Esophagus squamous epithelium (tissue), 4 donors: ENCODE results near the gene MYADM.

Experiments
- POLR2A ChIP-seq, 4 donors: fragments of 450-650 bp; IDR thresholded peaks; one replicate each; pipeline ENCODE4 v1.6.1; 2017; ENCODE audit warnings: antibody characterized with exemption in 4 of 4, mild to moderate bottlenecking in 4 of 4, moderate library complexity in 3 of 4
- TF ChIP-seq, protein P1 (sequence below), 6 experiments: fragments of 450-650 bp in 4 of 6; fragments of 200-600 bp in 2 of 6; sonication (generic) in 2 of 6; IDR thresholded peaks; one replicate each; pipeline ENCODE4 v1.5.1; 2016 to 2019; ENCODE audit warnings: antibody characterized with exemption in 6 of 6, mild to moderate bottlenecking in 4 of 6, moderate library complexity in 4 of 6

DNA sequence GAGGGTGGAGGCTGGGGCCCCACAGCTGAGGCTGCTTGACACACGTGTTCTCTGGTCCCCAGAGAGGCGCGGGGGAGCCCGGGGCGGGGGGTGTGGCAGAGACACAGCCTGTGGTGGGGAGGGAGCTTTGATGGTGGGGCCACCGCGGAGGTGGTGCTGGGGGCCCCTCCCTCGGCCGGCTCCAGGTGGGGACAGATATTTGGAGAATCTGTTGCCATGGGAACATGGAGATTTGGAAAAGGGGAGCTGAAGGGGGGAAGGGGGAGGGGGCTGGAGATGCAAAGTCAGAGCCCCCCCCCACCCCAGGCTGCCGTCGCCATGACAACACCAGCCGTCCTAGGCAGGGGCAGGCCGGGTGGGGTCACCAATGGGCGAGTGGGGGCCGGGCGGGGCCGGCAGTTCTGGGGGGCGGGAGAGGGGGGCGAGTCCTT, 15.6 kb downstream of the MYADM start:
- TF ChIP-seq, protein P1, sequence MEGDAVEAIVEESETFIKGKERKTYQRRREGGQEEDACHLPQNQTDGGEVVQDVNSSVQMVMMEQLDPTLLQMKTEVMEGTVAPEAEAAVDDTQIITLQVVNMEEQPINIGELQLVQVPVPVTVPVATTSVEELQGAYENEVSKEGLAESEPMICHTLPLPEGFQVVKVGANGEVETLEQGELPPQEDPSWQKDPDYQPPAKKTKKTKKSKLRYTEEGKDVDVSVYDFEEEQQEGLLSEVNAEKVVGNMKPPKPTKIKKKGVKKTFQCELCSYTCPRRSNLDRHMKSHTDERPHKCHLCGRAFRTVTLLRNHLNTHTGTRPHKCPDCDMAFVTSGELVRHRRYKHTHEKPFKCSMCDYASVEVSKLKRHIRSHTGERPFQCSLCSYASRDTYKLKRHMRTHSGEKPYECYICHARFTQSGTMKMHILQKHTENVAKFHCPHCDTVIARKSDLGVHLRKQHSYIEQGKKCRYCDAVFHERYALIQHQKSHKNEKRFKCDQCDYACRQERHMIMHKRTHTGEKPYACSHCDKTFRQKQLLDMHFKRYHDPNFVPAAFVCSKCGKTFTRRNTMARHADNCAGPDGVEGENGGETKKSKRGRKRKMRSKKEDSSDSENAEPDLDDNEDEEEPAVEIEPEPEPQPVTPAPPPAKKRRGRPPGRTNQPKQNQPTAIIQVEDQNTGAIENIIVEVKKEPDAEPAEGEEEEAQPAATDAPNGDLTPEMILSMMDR (IDR thresholded peaks at IDR 0.05) = no peak
- no peak for TF ChIP-seq POLR2A (IDR thresholded peaks at IDR 0.05)
